ENCODE data around the gene PAFAH1B1. TPM values are rescaled to one million over a fixed set of nuclear protein-coding genes. Genes with fewer than 3 reads are reported as not detected.

Gene PAFAH1B1
- polyA plus RNA-seq, 1 donor (not counting 4 experiments of a cell fraction or from before 2014, with no cell fraction given), result 119 TPM

DNA sequence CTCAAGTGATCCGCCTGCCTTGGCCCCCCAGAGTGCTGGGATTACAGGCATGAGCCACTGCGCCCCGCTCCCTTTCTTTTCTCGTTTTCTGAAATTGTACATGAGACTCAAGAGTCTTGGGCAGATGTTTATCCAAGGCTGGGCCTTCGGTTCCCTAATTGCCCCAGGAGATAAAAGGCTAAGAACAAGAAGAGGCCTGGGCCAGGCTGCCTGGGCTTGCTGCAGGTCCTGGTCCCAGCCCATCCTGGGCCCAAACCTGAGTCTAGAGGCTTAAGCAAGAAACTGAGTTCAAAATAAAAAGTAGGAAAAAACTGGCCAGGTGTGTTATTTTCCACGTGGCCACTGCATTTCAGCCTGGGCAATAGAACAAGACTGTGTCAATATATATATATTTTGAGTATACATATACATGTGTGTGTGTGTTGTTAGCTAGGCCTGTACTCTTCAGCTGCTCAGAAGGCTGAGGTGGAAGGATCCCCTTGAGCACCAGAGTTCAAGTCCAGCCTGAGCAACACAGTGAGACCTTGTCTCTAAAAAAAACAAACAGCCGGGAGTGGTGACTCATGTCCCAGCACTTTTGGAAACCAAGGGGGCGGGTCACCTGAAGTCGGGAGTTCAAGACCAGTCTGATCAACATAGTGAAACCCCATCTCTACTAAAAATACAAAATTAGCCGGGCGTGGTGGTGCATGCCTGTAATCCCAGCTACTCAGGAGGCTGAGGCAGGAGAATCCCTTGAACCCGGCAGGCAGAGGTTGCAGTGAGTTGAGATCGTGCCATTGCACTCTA is 124.9 kb downstream of the PAFAH1B1 start:
- no peak for TF ChIP-seq EZH2 (IDR thresholded peaks at IDR 0.05; ENCODE audit: low read length)
- TF ChIP-seq, protein P1, sequence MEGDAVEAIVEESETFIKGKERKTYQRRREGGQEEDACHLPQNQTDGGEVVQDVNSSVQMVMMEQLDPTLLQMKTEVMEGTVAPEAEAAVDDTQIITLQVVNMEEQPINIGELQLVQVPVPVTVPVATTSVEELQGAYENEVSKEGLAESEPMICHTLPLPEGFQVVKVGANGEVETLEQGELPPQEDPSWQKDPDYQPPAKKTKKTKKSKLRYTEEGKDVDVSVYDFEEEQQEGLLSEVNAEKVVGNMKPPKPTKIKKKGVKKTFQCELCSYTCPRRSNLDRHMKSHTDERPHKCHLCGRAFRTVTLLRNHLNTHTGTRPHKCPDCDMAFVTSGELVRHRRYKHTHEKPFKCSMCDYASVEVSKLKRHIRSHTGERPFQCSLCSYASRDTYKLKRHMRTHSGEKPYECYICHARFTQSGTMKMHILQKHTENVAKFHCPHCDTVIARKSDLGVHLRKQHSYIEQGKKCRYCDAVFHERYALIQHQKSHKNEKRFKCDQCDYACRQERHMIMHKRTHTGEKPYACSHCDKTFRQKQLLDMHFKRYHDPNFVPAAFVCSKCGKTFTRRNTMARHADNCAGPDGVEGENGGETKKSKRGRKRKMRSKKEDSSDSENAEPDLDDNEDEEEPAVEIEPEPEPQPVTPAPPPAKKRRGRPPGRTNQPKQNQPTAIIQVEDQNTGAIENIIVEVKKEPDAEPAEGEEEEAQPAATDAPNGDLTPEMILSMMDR (optimal IDR thresholded peaks at IDR 0.05 in 1 of 3, IDR thresholded peaks at IDR 0.05 in 1 of 3, conservative IDR thresholded peaks at IDR 0.05 in 1 of 3; ENCODE audit: extremely low read depth in 1 of 3, insufficient read depth in 2 of 3, low read length in 3 of 3), result no peak
- no peaks in the 10 kb centered on the region for H3K9me1 ChIP-seq (ENCODE audit: control insufficient read depth, extremely low read depth, insufficient read depth, low read length)
- dilution Hi-C loops (cut with MboI; ENCODE audit: extremely low pct_ligation_motif_present, low sequenced_read_pairs), result no loop called here
- peaks cover 8% of the 10 kb centered on the region for H3K27me3 ChIP-seq (ENCODE audit: control insufficient read depth, extremely low read depth, insufficient read depth, low read length)
- FAIRE-seq (no peak), DNase-seq (ENCODE audit: low read depth, low spot score) (no peak)
- H3K27ac ChIP-seq (ENCODE audit: control insufficient read depth, insufficient read depth, low read length), result no peak overlapping the region
- no peaks in the 10 kb centered on the region for H3K36me3 ChIP-seq (ENCODE audit: control insufficient read depth in 2 of 2, extremely low read depth in 1 of 2, insufficient read depth in 2 of 2, low read length in 2 of 2)
- no peaks in the 10 kb centered on the region for H4K20me1 ChIP-seq (ENCODE audit: control insufficient read depth, extremely low read depth, insufficient read depth, low read length)
- no peaks in the 10 kb centered on the region for H3K9me3 ChIP-seq (ENCODE audit: control insufficient read depth, low read depth, low read length)
- H3K4me3 ChIP-seq (ENCODE audit: control insufficient read depth in 2 of 3, extremely low read depth in 1 of 3, insufficient read depth in 2 of 3, low read depth in 1 of 3, low read length in 3 of 3), result no peak overlapping the region
- H2AFZ ChIP-seq (ENCODE audit: control insufficient read depth, low read length), result no peak overlapping the region
- H3K9ac ChIP-seq (ENCODE audit: control insufficient read depth, extremely low read depth, insufficient read depth, low read length), result no peak overlapping the region
- no peaks in the 10 kb centered on the region for H3K79me2 ChIP-seq (ENCODE audit: control insufficient read depth, insufficient read depth, low read length)
- H3K4me2 ChIP-seq (ENCODE audit: control insufficient read depth, extremely low read depth, insufficient read depth, low read depth, low read length), result no peak overlapping the region
- no peaks in the 10 kb centered on the region for H3K4me1 ChIP-seq (ENCODE audit: control insufficient read depth, extremely low read depth, insufficient read depth, low read length)

DNA sequence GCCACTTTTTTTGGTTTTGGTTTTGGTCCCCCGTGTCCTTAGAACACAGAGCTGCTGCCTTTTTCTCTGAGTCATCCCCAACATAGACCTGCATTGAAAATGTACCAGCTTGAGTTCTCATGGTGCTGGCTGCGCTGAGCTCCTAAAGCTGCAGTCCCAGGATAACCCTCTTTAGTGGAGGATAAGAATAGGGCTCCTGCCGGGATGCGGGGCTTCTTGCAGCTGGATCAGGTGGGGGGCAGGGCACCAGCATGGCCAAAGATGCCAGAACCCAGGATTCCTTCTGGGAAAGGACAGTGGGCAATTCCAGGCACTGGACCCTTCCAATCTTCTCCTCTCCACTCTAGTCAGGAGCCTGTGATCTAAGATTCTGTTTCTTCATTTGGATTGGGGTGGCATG is 126.4 kb downstream of the PAFAH1B1 start:
- Histone ChIP-seq H3K27ac (ENCODE audit: control insufficient read depth, insufficient read depth, low read length) (no peak overlapping the region), H3K9me3 (ENCODE audit: control insufficient read depth, low read depth, low read length) (no peaks in the 10 kb centered on the region), H3K9ac (ENCODE audit: control insufficient read depth, extremely low read depth, insufficient read depth, low read length) (no peak overlapping the region), H4K20me1 (ENCODE audit: control insufficient read depth, extremely low read depth, insufficient read depth, low read length) (no peaks in the 10 kb centered on the region), H3K79me2 (ENCODE audit: control insufficient read depth, insufficient read depth, low read length) (no peaks in the 10 kb centered on the region), H3K4me1 (ENCODE audit: control insufficient read depth, extremely low read depth, insufficient read depth, low read length) (no peaks in the 10 kb centered on the region), H3K27me3 (ENCODE audit: control insufficient read depth, extremely low read depth, insufficient read depth, low read length) (peaks cover 17% of the 10 kb centered on the region), H3K36me3 (ENCODE audit: control insufficient read depth in 2 of 2, extremely low read depth in 1 of 2, insufficient read depth in 2 of 2, low read length in 2 of 2) (no peaks in the 10 kb centered on the region), H3K4me2 (ENCODE audit: control insufficient read depth, extremely low read depth, insufficient read depth, low read depth, low read length) (no peak overlapping the region), H2AFZ (ENCODE audit: control insufficient read depth, low read length) (no peak overlapping the region), H3K9me1 (ENCODE audit: control insufficient read depth, extremely low read depth, insufficient read depth, low read length) (no peaks in the 10 kb centered on the region), H3K4me3 (ENCODE audit: control insufficient read depth in 2 of 3, extremely low read depth in 1 of 3, insufficient read depth in 2 of 3, low read depth in 1 of 3, low read length in 3 of 3) (no peak overlapping the region)
- TF ChIP-seq, protein P1 (optimal IDR thresholded peaks at IDR 0.05 in 1 of 3, IDR thresholded peaks at IDR 0.05 in 1 of 3, conservative IDR thresholded peaks at IDR 0.05 in 1 of 3; ENCODE audit: extremely low read depth in 1 of 3, insufficient read depth in 2 of 3, low read length in 3 of 3), result no peak
- no peak for TF ChIP-seq EZH2 (IDR thresholded peaks at IDR 0.05; ENCODE audit: low read length)
- no peak for FAIRE-seq
- no peak for DNase-seq (ENCODE audit: low read depth, low spot score)
- dilution Hi-C loops (cut with MboI; ENCODE audit: extremely low pct_ligation_motif_present, low sequenced_read_pairs), result no loop called here
